Brain microvascular endothelial cell (primary cell): ENCODE data around the gene CYP4B1.
"Not testable (repeated sequence)": the region's sequence is repeated elsewhere in the genome, so short reads cannot be mapped to it uniquely, and the experiment has no call there.

Experiments used
- DNase-seq: peaks from one replicate; pipeline ENCODE4 v3.0.0-alpha.2; 2020
- H3K27ac ChIP-seq: fragments of 250-450 bp; sonication (Bioruptor Pico); 2 replicates; pipeline ENCODE4 v1.5.1; 2020; ENCODE audit warnings: mild to moderate bottlenecking, moderate library complexity
- H3K27me3 ChIP-seq: fragments of 250-450 bp; sonication (Bioruptor Pico); replicated peaks from 2 replicates; pipeline ENCODE4 v1.5.1; 2020; ENCODE audit warnings: mild to moderate bottlenecking
- H3K36me3 ChIP-seq: fragments of 250-450 bp; sonication (Bioruptor Pico); replicated peaks from 2 replicates; pipeline ENCODE4 v1.5.1; 2020; ENCODE audit warnings: mild to moderate bottlenecking
- H3K4me3 ChIP-seq: 2 replicates; pipeline ENCODE4 v1.5.1; 2011; ENCODE audit warnings: low read depth, mild to moderate bottlenecking, control low read depth, low read length, moderate library complexity
- in situ Hi-C: cut with HindIII; loops from 2 replicates; pipeline ENCODE4 v1.10.0; 2017; ENCODE audit warnings: low sequenced_read_pairs, low pct_ligation_motif_present
- TF ChIP-seq, protein P1 (sequence below): IDR thresholded peaks from 2 replicates; pipeline ENCODE4 v1.5.1; 2011; ENCODE audit warnings: low read depth, mild to moderate bottlenecking, moderate library complexity, low read length, control low read depth, inconsistent platforms; ENCODE audit errors: missing control alignments

Gene CYP4B1

GRCh38 chr1:46830665-46831322 is 31.9 kb downstream of the CYP4B1 start:
- Histone ChIP-seq H3K36me3 (no peaks in the 10 kb centered on the region), H3K27me3 (no peaks in the 10 kb centered on the region), H3K4me3 (no peak overlapping the region), H3K27ac (no peak overlapping the region)
- in situ Hi-C loops, result no loop called here
- no peak for DNase-seq
- TF ChIP-seq, protein P1, sequence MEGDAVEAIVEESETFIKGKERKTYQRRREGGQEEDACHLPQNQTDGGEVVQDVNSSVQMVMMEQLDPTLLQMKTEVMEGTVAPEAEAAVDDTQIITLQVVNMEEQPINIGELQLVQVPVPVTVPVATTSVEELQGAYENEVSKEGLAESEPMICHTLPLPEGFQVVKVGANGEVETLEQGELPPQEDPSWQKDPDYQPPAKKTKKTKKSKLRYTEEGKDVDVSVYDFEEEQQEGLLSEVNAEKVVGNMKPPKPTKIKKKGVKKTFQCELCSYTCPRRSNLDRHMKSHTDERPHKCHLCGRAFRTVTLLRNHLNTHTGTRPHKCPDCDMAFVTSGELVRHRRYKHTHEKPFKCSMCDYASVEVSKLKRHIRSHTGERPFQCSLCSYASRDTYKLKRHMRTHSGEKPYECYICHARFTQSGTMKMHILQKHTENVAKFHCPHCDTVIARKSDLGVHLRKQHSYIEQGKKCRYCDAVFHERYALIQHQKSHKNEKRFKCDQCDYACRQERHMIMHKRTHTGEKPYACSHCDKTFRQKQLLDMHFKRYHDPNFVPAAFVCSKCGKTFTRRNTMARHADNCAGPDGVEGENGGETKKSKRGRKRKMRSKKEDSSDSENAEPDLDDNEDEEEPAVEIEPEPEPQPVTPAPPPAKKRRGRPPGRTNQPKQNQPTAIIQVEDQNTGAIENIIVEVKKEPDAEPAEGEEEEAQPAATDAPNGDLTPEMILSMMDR, result no peak

GRCh38 chr1:46835469-46835868 is 36.6 kb downstream of the CYP4B1 start:
- in situ Hi-C loops, H3K36me3 ChIP-seq, DNase-seq, H3K27me3 ChIP-seq, H3K4me3 ChIP-seq, H3K27ac ChIP-seq: not testable (repeated sequence)

DNA sequence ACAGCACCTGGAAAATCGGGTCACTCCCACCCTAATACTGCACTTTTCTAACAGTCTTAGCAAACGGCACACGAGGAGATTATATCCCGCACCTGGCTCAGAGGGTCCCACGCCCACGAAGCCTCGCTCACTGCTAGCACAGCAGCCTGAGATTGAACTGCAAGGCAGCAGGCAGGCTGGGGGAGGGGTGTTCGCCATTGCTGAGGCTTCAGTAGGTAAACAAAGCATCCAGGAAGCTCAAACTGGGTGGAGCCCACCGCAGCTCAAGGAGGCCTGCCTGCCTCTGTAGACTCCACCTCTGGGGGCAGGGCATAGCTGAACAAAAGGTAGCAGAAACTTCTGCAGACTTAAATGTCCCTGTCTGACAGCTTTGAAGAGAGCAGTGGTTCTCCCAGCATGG is 47.5 kb downstream of the CYP4B1 start:
- H3K27me3 ChIP-seq, H3K4me3 ChIP-seq, DNase-seq, H3K27ac ChIP-seq, in situ Hi-C loops, H3K36me3 ChIP-seq: not testable (repeated sequence)

DNA sequence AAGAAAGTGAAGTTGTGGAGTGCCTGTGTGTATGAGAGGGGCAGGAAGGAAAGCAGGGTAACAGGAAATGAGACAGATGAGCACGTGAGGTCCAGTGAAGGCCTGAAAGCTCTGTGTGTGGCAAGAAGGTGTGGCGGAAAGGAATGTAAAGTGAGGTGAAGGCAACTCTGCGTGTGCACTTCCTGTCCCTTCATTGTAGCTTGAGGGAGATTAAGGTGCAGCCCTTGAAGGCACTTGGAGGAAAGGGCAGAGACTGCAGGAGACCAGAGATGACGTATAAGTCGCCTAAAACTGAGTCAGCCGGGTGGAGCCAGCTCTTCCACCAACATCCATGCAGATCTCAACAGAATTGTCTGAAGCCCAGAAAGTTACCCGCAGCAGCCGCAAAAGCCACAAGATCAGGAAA is 58.8 kb downstream of the CYP4B1 start:
- in situ Hi-C loops, H3K4me3 ChIP-seq, H3K27ac ChIP-seq, H3K36me3 ChIP-seq, H3K27me3 ChIP-seq, DNase-seq: not testable (repeated sequence)

DNA sequence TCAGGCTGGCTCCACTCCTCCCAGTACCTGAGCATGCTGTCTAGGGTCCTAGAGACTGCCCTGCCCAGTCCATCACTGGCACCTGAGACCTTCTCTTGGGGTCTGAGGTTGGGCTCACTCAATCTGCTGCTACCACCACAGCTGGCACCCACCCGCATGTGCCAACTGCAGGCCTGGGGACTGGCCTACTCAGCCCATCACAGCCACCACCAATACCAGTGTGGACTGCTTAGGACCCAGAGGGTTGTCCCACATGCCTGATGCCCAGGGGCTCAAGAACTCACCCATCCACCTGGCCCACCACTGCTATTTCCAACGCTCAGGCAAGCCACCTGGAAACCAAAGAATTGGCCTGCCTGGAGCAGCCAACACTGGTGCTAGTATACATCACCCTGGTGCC is 63.5 kb downstream of the CYP4B1 start:
- H3K4me3 ChIP-seq, result no peak overlapping the region
- DNase-seq, result no peak

More for the DNA sequence above, 63.5 kb downstream of the CYP4B1 start:
- TF ChIP-seq, protein P1, result no peak
- H3K27me3 ChIP-seq, result no peaks in the 10 kb centered on the region
- in situ Hi-C loops, result no loop called here
- H3K27ac ChIP-seq, result no peak overlapping the region
- no peaks in the 10 kb centered on the region for H3K36me3 ChIP-seq
